IMR-90 (cell line): ENCODE data around the gene ACOX1. TPM values are rescaled to one million over a fixed set of nuclear protein-coding genes. Genes with fewer than 3 reads are reported as not detected.
A peak's percentile ranks its signal among the peaks of the same experiment; 100 is the strongest.

Source experiments
- ATAC-seq: fragments of 200-7000 bp; cut with Tn5 transposase; 2 replicates; pipeline ENCODE4 v1.9.1; 2020; ENCODE audit warnings: low read depth, mild to moderate bottlenecking, moderate library complexity
- BruUV-seq: library from RNA; stranded (reverse); fragments of 400-500 nt; replicated peaks from 2 replicates; lab custom pipeline; 2021; lab: Mats Ljungman, UMichigan
- CTCF ChIA-PET: fragments of 300-600 bp; formaldehyde crosslinking; extraction: SDS; loops from one replicate; lab custom pipeline; 2021; ENCODE audit warnings: antibody characterized with exemption; lab: Yijun Ruan, JAX
- POLR2A ChIA-PET: fragments of 300-600 bp; sonication (Branson Sonifier 250); formaldehyde crosslinking; loops from one replicate; lab custom pipeline; 2022; ENCODE audit warnings: antibody characterized with exemption; ENCODE audit not compliant: unreplicated experiment; lab: Charles Lee
- DNase-seq: peaks from one replicate; pipeline ENCODE4 v3.0.0; 2013
- H2AFZ ChIP-seq: replicated peaks from 2 replicates; pipeline ENCODE3; 2013; ENCODE audit warnings: low read length, mild to moderate bottlenecking; ENCODE audit not compliant: poor library complexity
- H2AK5ac ChIP-seq: 2 replicates; pipeline ENCODE4 v1.6.1; 2013; ENCODE audit warnings: low read depth, low read length, inconsistent platforms
- H2AK9ac ChIP-seq: replicated peaks from 2 replicates; pipeline ENCODE3; 2013; ENCODE audit warnings: mild to moderate bottlenecking, low read depth, low read length, moderate library complexity; ENCODE audit not compliant: poor library complexity
- H2BK120ac ChIP-seq: 2 replicates; pipeline ENCODE4 v1.6.1; 2013; ENCODE audit warnings: low read depth, low read length, inconsistent platforms
- H2BK15ac ChIP-seq: 3 replicates; pipeline ENCODE4 v1.6.1; 2013; ENCODE audit warnings: low read depth, low read length, inconsistent platforms
- H2BK20ac ChIP-seq: 2 replicates; pipeline ENCODE4 v1.6.1; 2013; ENCODE audit warnings: low read depth, mild to moderate bottlenecking, inconsistent platforms, low read length, moderate library complexity
- H2BK5ac ChIP-seq: 2 replicates; pipeline ENCODE4 v1.6.1; 2013; ENCODE audit warnings: mild to moderate bottlenecking, low read depth, low read length, inconsistent platforms; ENCODE audit not compliant: poor library complexity, severe bottlenecking
- H3K14ac ChIP-seq: replicated peaks from 2 replicates; pipeline ENCODE4 v1.6.1; 2013; ENCODE audit warnings: low read depth, low read length, inconsistent platforms
- H3K18ac ChIP-seq: 2 replicates; pipeline ENCODE4 v1.6.1; 2013; ENCODE audit warnings: low read depth, low read length, control low read depth
- H3K23ac ChIP-seq: 2 replicates; pipeline ENCODE4 v1.6.1; 2013; ENCODE audit warnings: low read depth, low read length, inconsistent platforms
- H3K27ac ChIP-seq: 2 replicates; pipeline ENCODE4 v1.5.1; 2013; ENCODE audit warnings: mild to moderate bottlenecking, control low read depth, low read length; ENCODE audit not compliant: insufficient read depth
- H3K27me3 ChIP-seq: 2 replicates; pipeline ENCODE4 v1.6.1; 2013; ENCODE audit warnings: low read length; ENCODE audit not compliant: control insufficient read depth, insufficient read depth
- H3K36me3 ChIP-seq: 2 replicates; pipeline ENCODE4 v1.6.1; 2013; ENCODE audit warnings: low read length, mixed read lengths; ENCODE audit not compliant: control insufficient read depth, insufficient read depth
- H3K4ac ChIP-seq: 2 replicates; pipeline ENCODE4 v1.6.1; 2013; ENCODE audit warnings: low read depth, low read length, inconsistent platforms
- H3K4me1 ChIP-seq: 2 replicates; pipeline ENCODE4 v1.6.1; 2013; ENCODE audit warnings: low read length, mixed read lengths; ENCODE audit not compliant: control insufficient read depth, insufficient read depth
- H3K4me2 ChIP-seq: 2 replicates; pipeline ENCODE4 v1.6.1; 2013; ENCODE audit warnings: low read depth, mild to moderate bottlenecking, control low read depth, low read length, moderate library complexity
- H3K4me3 ChIP-seq: 2 replicates; pipeline ENCODE4 v1.5.1; 2013; ENCODE audit warnings: low read depth, mild to moderate bottlenecking, control low read depth, low read length, moderate library complexity; ENCODE audit not compliant: insufficient read depth
- H3K56ac ChIP-seq: 2 replicates; pipeline ENCODE4 v1.6.1; 2013; ENCODE audit warnings: low read length, inconsistent platforms; ENCODE audit not compliant: insufficient read depth; ENCODE audit errors: extremely low read depth
- H3K79me1 ChIP-seq, 2 experiments: 2 replicates each; pipeline ENCODE4 v1.6.1; 2013; ENCODE audit warnings: low read length in 2 of 2, inconsistent platforms in 1 of 2, low read depth in 1 of 2
- H3K9ac ChIP-seq: 2 replicates; pipeline ENCODE4 v1.6.1; 2013; ENCODE audit warnings: low read depth, low read length, control low read depth
- H3K9me1 ChIP-seq: 2 replicates; pipeline ENCODE4 v1.6.1; 2013; ENCODE audit warnings: low read length, inconsistent platforms; ENCODE audit not compliant: insufficient read depth
- H3K9me3 ChIP-seq: 2 replicates; pipeline ENCODE4 v1.6.1; 2013; ENCODE audit warnings: low read length; ENCODE audit not compliant: control insufficient read depth, insufficient read depth
- H4K20me1 ChIP-seq: 2 replicates; pipeline ENCODE4 v1.6.1; 2013; ENCODE audit warnings: low read length, inconsistent platforms; ENCODE audit not compliant: insufficient read depth
- H4K5ac ChIP-seq: 2 replicates; pipeline ENCODE4 v1.6.1; 2013; ENCODE audit warnings: mild to moderate bottlenecking, low read depth, low read length, control low read depth
- H4K8ac ChIP-seq, 2 experiments: 2 replicates each; pipeline ENCODE4 v1.6.1; 2013; ENCODE audit warnings: low read depth in 2 of 2, low read length in 2 of 2, control low read depth in 1 of 2, inconsistent platforms in 1 of 2
- H4K91ac ChIP-seq: 2 replicates; pipeline ENCODE4 v1.6.1; 2013; ENCODE audit warnings: low read depth, low read length, inconsistent platforms; ENCODE audit not compliant: insufficient read depth
- ELK1 ChIP-seq: fragments of 150-350 bp; IDR thresholded peaks from 2 replicates; pipeline ENCODE4 v1.6.1; 2016; ENCODE audit warnings: low read depth, mild to moderate bottlenecking, low read length, moderate library complexity, borderline replicate concordance
- MAZ ChIP-seq: IDR thresholded peaks from 2 replicates; pipeline ENCODE4 v1.6.1; 2012; ENCODE audit warnings: low read depth, mild to moderate bottlenecking, low read length, improper control_type of control experiment, moderate library complexity, borderline replicate concordance
- POLR2A ChIP-seq: IDR thresholded peaks from 2 replicates; pipeline ENCODE4 v1.6.1; 2012; ENCODE audit warnings: mild to moderate bottlenecking, low read depth, low read length
- RAD21 ChIP-seq: IDR thresholded peaks from 2 replicates; pipeline ENCODE4 v1.6.1; 2012; ENCODE audit warnings: low read length, improper control_type of control experiment
- WGBS, 2 experiments: methylation state at CpG; one replicate each; pipeline versions ENCODE4 v1.1.5 to v1.1.7; 2013; ENCODE audit warnings: missing lambda C conversion rate in 2 of 2; ENCODE audit not compliant: insufficient read length in 1 of 2; ENCODE audit errors: extremely low coverage in 2 of 2; 5-methylcytosine and 5-hydroxymethylcytosine counted together
- dilution Hi-C: fragments of 300-500 bp; cut with HindIII; formaldehyde crosslinking; loops from one replicate; pipeline ENCODE4 v1.14.3; 2018; ENCODE audit warnings: low sequenced_read_pairs; ENCODE audit not compliant: unreplicated experiment
- in situ Hi-C: fragments of 300-500 bp; cut with MboI; formaldehyde crosslinking; loops from 3 replicates; pipeline ENCODE4 v1.14.3; 2019; ENCODE audit warnings: low sequenced_read_pairs, inconsistent platforms, mixed read lengths
- intact Hi-C: fragments of 100-400 bp; cut with micrococcal nuclease; formaldehyde crosslinking; loops from 2 replicates; pipeline ENCODE4 v1.10.0; 2022
- polyA plus RNA-seq, 3 experiments: library from polyadenylated mRNA; depleted of rRNA; stranded (reverse); fragments of >200 nt; gene quantifications; 2 replicates each; pipeline ENCODE4 v1.2.3, GENCODE V29; 2012; ENCODE audit warnings: low replicate concordance in 1 of 3
- total RNA-seq: library from RNA; depleted of rRNA; stranded (reverse); fragments of >200 nt; gene quantifications from 2 replicates; pipeline ENCODE4 v1.2.3, GENCODE V29; 2012

Gene ACOX1
- total and polyA plus RNA-seq, 2 of the 4 experiments (the other 2 are of a cell fraction) = 16.1 to 94.8 TPM

- H3K9me1 ChIP-seq = no peaks in the 10 kb centered on the region
- no peak overlapping the region for H2BK20ac ChIP-seq
- no peak for ATAC-seq
- no peak overlapping the region for H3K14ac ChIP-seq
- no peak overlapping the region for H3K27ac ChIP-seq
- H3K36me3 ChIP-seq = peaks cover 13% of the 10 kb centered on the region
- no peak overlapping the region for H2BK120ac ChIP-seq
- no peak overlapping the region for H3K56ac ChIP-seq
- no peak overlapping the region for H2AK9ac ChIP-seq
- H3K4me1 ChIP-seq = no peaks in the 10 kb centered on the region
- no peak overlapping the region for H2AK5ac ChIP-seq
- intact Hi-C loops = no loop called here
- H3K23ac ChIP-seq = no peak overlapping the region
- ChIA-PET CTCF (no interaction called here), POLR2A (no interaction called here)
- no peak overlapping the region for H3K9ac ChIP-seq
- TF ChIP-seq ELK1 (no peak), RAD21 (no peak), POLR2A (no peak), MAZ (no peak)
- WGBS, 2 experiments = no CpG with 5 or more reads among the region's 8 CpGs
- in situ Hi-C loops = no loop called here
- H2AFZ ChIP-seq = peak overlapping the region; percentile 7
- H3K79me1 ChIP-seq = no peaks in the 10 kb centered on the region
- no peak overlapping the region for H4K91ac ChIP-seq
- no peaks in the 10 kb centered on the region for H4K20me1 ChIP-seq
- DNase-seq = no peak
- H4K8ac ChIP-seq = no peak overlapping the region
- H3K27me3 ChIP-seq = no peaks in the 10 kb centered on the region
- H3K4me2 ChIP-seq = no peak overlapping the region
- no TSS peak for BruUV-seq
- H3K4ac ChIP-seq = no peak overlapping the region
- H3K18ac ChIP-seq = no peak overlapping the region
- no peak overlapping the region for H2BK15ac ChIP-seq
- H4K5ac ChIP-seq = no peak overlapping the region
- no peak overlapping the region for H2BK5ac ChIP-seq
- dilution Hi-C loops = no loop called here
- no peak overlapping the region for H3K4me3 ChIP-seq
- H3K9me3 ChIP-seq = no peaks in the 10 kb centered on the region
These were observed 63.7 kb downstream of the ACOX1 start for GRCh38 chr17:75915268-75915667.
